ENCODE measurements around the gene LIN7C.

Gene LIN7C

GRCh38 chr11:27475622-27476021 is 30.9 kb downstream of the LIN7C start:
- TF ChIP-seq CTCF (IDR thresholded peaks at IDR 0.05; ENCODE audit: low read depth, low read length, missing control alignments) = no peak
- Histone ChIP-seq H3K36me3 (replicated peaks) (no peaks in the 10 kb centered on the region), H3K27ac (no peak overlapping the region), H3K4me3 (ENCODE audit: low read depth, low read length) (no peak overlapping the region), H3K27me3 (replicated peaks) (no peaks in the 10 kb centered on the region)
- DNase-seq = no peak
- in situ Hi-C loops (cut with HindIII; ENCODE audit: low pct_ligation_motif_present, low sequenced_read_pairs) = loop anchor here (25.0 kb wide), 1 partner anchor 288 kb away; no protein-coding TSS in a partner anchor

GRCh38 chr11:27473017-27473406 is 33.6 kb downstream of the LIN7C start:
- Histone ChIP-seq H3K4me3 (ENCODE audit: low read depth, low read length) (peak overlapping the region; percentile 81), H3K27me3 (replicated peaks) (no peaks in the 10 kb centered on the region), H3K36me3 (replicated peaks) (no peaks in the 10 kb centered on the region), H3K27ac (no peak overlapping the region)
- no peak for TF ChIP-seq CTCF (IDR thresholded peaks at IDR 0.05; ENCODE audit: low read depth, low read length, missing control alignments)
- in situ Hi-C loops (cut with HindIII; ENCODE audit: low pct_ligation_motif_present, low sequenced_read_pairs) = no loop called here
- no peak for DNase-seq

GRCh38 chr11:27472398-27473016 is 34.1 kb downstream of the LIN7C start, which contains the start of gene LGR4:
TSS of gene LGR4 (minus strand) at chr11:27472790. CDS start at chr11:27472302, 488 bp downstream.
- Histone ChIP-seq H3K4me3 (ENCODE audit: low read depth, low read length) (peak within 1 kb of the TSS; percentile 81), H3K27me3 (replicated peaks) (no peaks in the 10 kb centered on the region)
- in situ Hi-C loops (cut with HindIII; ENCODE audit: low pct_ligation_motif_present, low sequenced_read_pairs) = no loop called here

GRCh38 chr11:27471589-27472397 is 34.8 kb downstream of the LIN7C start:
- no peak for DNase-seq
- H3K27me3 ChIP-seq (replicated peaks) = no peaks in the 10 kb centered on the region
- TF ChIP-seq CTCF (IDR thresholded peaks at IDR 0.05; ENCODE audit: low read depth, low read length, missing control alignments) = no peak
- H3K36me3 ChIP-seq (replicated peaks) = no peaks in the 10 kb centered on the region
- in situ Hi-C loops (cut with HindIII; ENCODE audit: low pct_ligation_motif_present, low sequenced_read_pairs) = no loop called here
- H3K4me3 ChIP-seq (ENCODE audit: low read depth, low read length) = peak overlapping the region; percentile 81
- H3K27ac ChIP-seq = peak overlapping the region; percentile 50

More at GRCh38 chr11:27472398-27473016, 34.1 kb downstream of the LIN7C start, which contains the start of gene LGR4:
- no peak for TF ChIP-seq CTCF (IDR thresholded peaks at IDR 0.05; ENCODE audit: low read depth, low read length, missing control alignments)
- no peaks in the 10 kb centered on the region for H3K36me3 ChIP-seq (replicated peaks)
- DNase-seq = peak; percentile 97
- peak within 1 kb of the TSS; percentile 50 for H3K27ac ChIP-seq

GRCh38 chr11:27470826-27471588 is 35.6 kb downstream of the LIN7C start:
- Histone ChIP-seq H3K27ac (no peak overlapping the region), H3K4me3 (ENCODE audit: low read depth, low read length) (peak overlapping the region; percentile 81), H3K36me3 (replicated peaks) (no peaks in the 10 kb centered on the region), H3K27me3 (replicated peaks) (no peaks in the 10 kb centered on the region)
- TF ChIP-seq CTCF (IDR thresholded peaks at IDR 0.05; ENCODE audit: low read depth, low read length, missing control alignments) = no peak
- in situ Hi-C loops (cut with HindIII; ENCODE audit: low pct_ligation_motif_present, low sequenced_read_pairs) = no loop called here
- DNase-seq = no peak

Measured in brain microvascular endothelial cell (primary cell).